GM23338 (cell line): ENCODE measurements around the gene COIL. TPM values are rescaled to one million over a fixed set of nuclear protein-coding genes. Genes with fewer than 3 reads are reported as not detected.

Experiments used
- ATAC-seq: fragments of 200-7000 bp; cut with Tn5 transposase; 3 replicates; pipeline ENCODE4 v1.9.1; 2020
- DNase-seq: peaks from one replicate; pipeline ENCODE4 v3.0.0-alpha.2; 2015; ENCODE audit warnings: low spot score
- H2AFZ ChIP-seq: fragments of 200-600 bp; sonication (generic); 2 replicates; pipeline ENCODE4 v1.8.0; 2016; ENCODE audit warnings: antibody characterized with exemption, mild to moderate bottlenecking, moderate library complexity
- H3F3A ChIP-seq: fragments of 200-600 bp; sonication (generic); replicated peaks from 2 replicates; pipeline ENCODE4 v1.8.0; 2017; ENCODE audit warnings: antibody characterized with exemption, mixed run types, low read depth
- H3K27ac ChIP-seq: fragments of 200-600 bp; sonication (generic); 2 replicates; pipeline ENCODE4 v1.6.1; 2016; ENCODE audit warnings: low read depth
- H3K27me3 ChIP-seq: fragments of 200-600 bp; sonication (generic); 2 replicates; pipeline ENCODE4 v1.8.0; 2016; ENCODE audit warnings: mild to moderate bottlenecking, mixed run types, moderate library complexity; ENCODE audit not compliant: insufficient read depth
- H3K36me3 ChIP-seq: fragments of 200-600 bp; sonication (generic); 2 replicates; pipeline ENCODE4 v1.8.0; 2016; ENCODE audit warnings: mild to moderate bottlenecking; ENCODE audit not compliant: insufficient read depth
- H3K4me1 ChIP-seq: fragments of 200-600 bp; sonication (generic); 2 replicates; pipeline ENCODE4 v1.8.0; 2016; ENCODE audit warnings: mild to moderate bottlenecking, moderate library complexity; ENCODE audit not compliant: insufficient read depth
- H3K4me2 ChIP-seq: fragments of 200-600 bp; sonication (generic); 2 replicates; pipeline ENCODE4 v1.7.1; 2017; ENCODE audit warnings: mixed run types
- H3K4me3 ChIP-seq: fragments of 200-600 bp; sonication (generic); 2 replicates; pipeline ENCODE4 v1.6.1; 2016; ENCODE audit warnings: mixed run types
- H3K79me2 ChIP-seq: fragments of 200-600 bp; sonication (generic); replicated peaks from 2 replicates; pipeline ENCODE4 v1.8.0; 2017; ENCODE audit warnings: mild to moderate bottlenecking; ENCODE audit not compliant: insufficient read depth
- H3K9me2 ChIP-seq: fragments of 200-600 bp; sonication (generic); 2 replicates; pipeline ENCODE4 v1.8.0; 2017; ENCODE audit not compliant: insufficient read depth
- H4K20me1 ChIP-seq: fragments of 200-600 bp; sonication (generic); replicated peaks from 2 replicates; pipeline ENCODE4 v1.8.0; 2017; ENCODE audit warnings: mild to moderate bottlenecking; ENCODE audit not compliant: insufficient read depth
- H3K27ac Mint-ChIP-seq: 2 replicates; pipeline ENCODE4 v1.8.0; 2020; ENCODE audit warnings: inconsistent platforms, mild to moderate bottlenecking, moderate library complexity, mixed read lengths
- H3K27me3 Mint-ChIP-seq: 3 replicates; pipeline ENCODE4 v1.8.0; 2022; ENCODE audit warnings: low read depth, mild to moderate bottlenecking, moderate library complexity, mixed read lengths, inconsistent platforms; ENCODE audit not compliant: insufficient read depth, poor library complexity
- H3K36me3 Mint-ChIP-seq: 3 replicates; pipeline ENCODE4 v1.8.0; 2021; ENCODE audit warnings: low read depth, mild to moderate bottlenecking, inconsistent platforms, moderate library complexity, mixed read lengths
- H3K4me1 Mint-ChIP-seq: 3 replicates; pipeline ENCODE4 v1.8.0; 2020; ENCODE audit warnings: mild to moderate bottlenecking, inconsistent platforms, mixed read lengths
- H3K4me3 Mint-ChIP-seq: 3 replicates; pipeline ENCODE4 v1.8.0; 2021; ENCODE audit warnings: moderate library complexity, mild to moderate bottlenecking, inconsistent platforms, mixed read lengths
- H3K9me3 Mint-ChIP-seq: 3 replicates; pipeline ENCODE4 v1.8.0; 2020; ENCODE audit warnings: moderate library complexity, mild to moderate bottlenecking, inconsistent platforms, mixed read lengths
- EZH2 ChIP-seq: fragments of 200-600 bp; sonication (generic); IDR thresholded peaks from one replicate; pipeline ENCODE4 v1.8.0; 2017; ENCODE audit warnings: antibody characterized with exemption, mild to moderate bottlenecking, low read depth; ENCODE audit not compliant: unreplicated experiment
- EZH2phosphoT487 ChIP-seq: fragments of 200-600 bp; sonication (generic); IDR thresholded peaks from one replicate; pipeline ENCODE4 v1.8.1; 2018; ENCODE audit warnings: antibody characterized with exemption; ENCODE audit not compliant: unreplicated experiment
- JUNB ChIP-seq: IDR thresholded peaks from one replicate; pipeline ENCODE4 v1.6.1; 2016; ENCODE audit warnings: antibody characterized with exemption; ENCODE audit not compliant: unreplicated experiment
- NANOG ChIP-seq: IDR thresholded peaks from 2 replicates; pipeline ENCODE4 v1.6.1; 2016; ENCODE audit warnings: antibody characterized with exemption, borderline replicate concordance
- STAT1 ChIP-seq: IDR thresholded peaks from one replicate; pipeline ENCODE4 v1.6.1; 2016; ENCODE audit warnings: antibody characterized with exemption; ENCODE audit not compliant: unreplicated experiment
- ZNF331 ChIP-seq: fragments of 250-450 bp; sonication (Bioruptor Pico); IDR thresholded peaks from 2 replicates; pipeline ENCODE4 v1.5.0; 2020; ENCODE audit warnings: low read depth, mild to moderate bottlenecking, moderate library complexity
- polyA plus RNA-seq: library from polyadenylated mRNA; unstranded; fragments of >200 nt; fragmentation: Nextera tagmentation; extraction: Ambion mirVana; gene quantifications from 2 replicates; pipeline ENCODE4 v1.2.1, GENCODE V29; 2016
- total RNA-seq: library from RNA; depleted of rRNA; stranded (reverse); fragments of >200 nt; shearing (Covaris generic); gene quantifications from 2 replicates; pipeline ENCODE4 v1.2.3, GENCODE V29; 2014
- TF ChIP-seq, protein P1 (sequence below): IDR thresholded peaks from 2 replicates; pipeline ENCODE4 v1.6.1; 2016; ENCODE audit warnings: antibody characterized with exemption
- TF ChIP-seq, protein P2 (sequence below): IDR thresholded peaks from one replicate; pipeline ENCODE4 v1.6.1; 2018; ENCODE audit warnings: antibody characterized with exemption; ENCODE audit not compliant: unreplicated experiment

COIL gene
- total and polyA plus RNA-seq, 2 experiments from 2014 or later: 18.5 to 32.2 TPM

DNA sequence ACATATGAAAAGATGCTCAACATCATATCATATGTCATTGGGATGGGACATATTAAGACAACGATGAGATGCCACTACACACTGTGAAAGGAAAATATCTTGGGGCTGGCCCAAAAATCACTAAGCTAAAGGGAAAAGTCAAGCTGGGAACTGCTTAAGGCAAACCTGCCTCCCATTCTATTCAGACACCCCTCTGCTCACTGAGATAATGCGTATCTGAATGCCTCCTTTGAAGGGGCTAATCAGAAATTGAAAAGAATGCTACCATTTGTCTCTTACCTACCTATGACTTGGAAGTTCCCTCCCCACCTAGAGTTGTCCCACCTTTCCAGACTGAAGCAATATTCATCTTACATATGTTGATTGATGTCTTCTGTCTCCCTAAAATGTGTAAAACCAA, 35.8 kb downstream of the COIL start (continued):
- no peak for TF ChIP-seq EZH2
- no peak for TF ChIP-seq NANOG
- no peak for TF ChIP-seq ZNF331 (CRISPR knock-in tag)
- no peak for TF ChIP-seq EZH2phosphoT487
- TF ChIP-seq, protein P1, sequence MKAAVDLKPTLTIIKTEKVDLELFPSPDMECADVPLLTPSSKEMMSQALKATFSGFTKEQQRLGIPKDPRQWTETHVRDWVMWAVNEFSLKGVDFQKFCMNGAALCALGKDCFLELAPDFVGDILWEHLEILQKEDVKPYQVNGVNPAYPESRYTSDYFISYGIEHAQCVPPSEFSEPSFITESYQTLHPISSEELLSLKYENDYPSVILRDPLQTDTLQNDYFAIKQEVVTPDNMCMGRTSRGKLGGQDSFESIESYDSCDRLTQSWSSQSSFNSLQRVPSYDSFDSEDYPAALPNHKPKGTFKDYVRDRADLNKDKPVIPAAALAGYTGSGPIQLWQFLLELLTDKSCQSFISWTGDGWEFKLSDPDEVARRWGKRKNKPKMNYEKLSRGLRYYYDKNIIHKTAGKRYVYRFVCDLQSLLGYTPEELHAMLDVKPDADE: no peak
- no peak for TF ChIP-seq JUNB

DNA sequence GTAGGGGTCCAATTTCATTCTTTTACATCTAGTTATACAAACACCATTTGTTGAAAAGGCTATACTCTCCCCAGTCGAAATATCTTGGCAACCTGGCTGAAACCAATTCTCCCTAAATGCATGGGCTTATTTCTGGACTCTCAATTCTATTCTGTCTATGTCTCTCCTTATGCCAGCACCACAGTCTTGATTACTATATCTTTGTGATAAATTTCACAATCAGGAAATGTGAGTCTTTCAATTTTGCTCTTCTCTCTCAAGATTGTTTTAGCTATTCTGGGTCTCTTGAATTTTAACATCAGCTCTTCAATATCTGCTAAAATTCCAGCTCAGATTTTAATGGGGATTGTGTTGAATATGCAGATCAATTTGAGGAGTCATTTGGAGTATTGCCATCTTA, 41.1 kb downstream of the COIL start:
- Histone ChIP-seq H3K4me3 (no peak overlapping the region), H3K27ac (no peak overlapping the region), H3K9me2 (0 out of 2 replicates have a peak, but pooled peaks cover 3% of the 10 kb centered on the region), H3K27me3 (peaks cover 15% of the 10 kb centered on the region), H3F3A (no peaks in the 10 kb centered on the region), H3K4me1 (peaks cover 10% of the 10 kb centered on the region), H3K79me2 (no peaks in the 10 kb centered on the region), H3K4me2 (no peak overlapping the region), H4K20me1 (no peaks in the 10 kb centered on the region), H3K36me3 (no peaks in the 10 kb centered on the region), H2AFZ (no peak overlapping the region)
- H3K9me3 Mint-ChIP-seq: peaks cover 9% of the 10 kb centered on the region; the same call in 1 of the 3 replicates
- no peak for DNase-seq
- TF ChIP-seq NANOG (no peak), STAT1 (no peak)
- TF ChIP-seq, protein P2, sequence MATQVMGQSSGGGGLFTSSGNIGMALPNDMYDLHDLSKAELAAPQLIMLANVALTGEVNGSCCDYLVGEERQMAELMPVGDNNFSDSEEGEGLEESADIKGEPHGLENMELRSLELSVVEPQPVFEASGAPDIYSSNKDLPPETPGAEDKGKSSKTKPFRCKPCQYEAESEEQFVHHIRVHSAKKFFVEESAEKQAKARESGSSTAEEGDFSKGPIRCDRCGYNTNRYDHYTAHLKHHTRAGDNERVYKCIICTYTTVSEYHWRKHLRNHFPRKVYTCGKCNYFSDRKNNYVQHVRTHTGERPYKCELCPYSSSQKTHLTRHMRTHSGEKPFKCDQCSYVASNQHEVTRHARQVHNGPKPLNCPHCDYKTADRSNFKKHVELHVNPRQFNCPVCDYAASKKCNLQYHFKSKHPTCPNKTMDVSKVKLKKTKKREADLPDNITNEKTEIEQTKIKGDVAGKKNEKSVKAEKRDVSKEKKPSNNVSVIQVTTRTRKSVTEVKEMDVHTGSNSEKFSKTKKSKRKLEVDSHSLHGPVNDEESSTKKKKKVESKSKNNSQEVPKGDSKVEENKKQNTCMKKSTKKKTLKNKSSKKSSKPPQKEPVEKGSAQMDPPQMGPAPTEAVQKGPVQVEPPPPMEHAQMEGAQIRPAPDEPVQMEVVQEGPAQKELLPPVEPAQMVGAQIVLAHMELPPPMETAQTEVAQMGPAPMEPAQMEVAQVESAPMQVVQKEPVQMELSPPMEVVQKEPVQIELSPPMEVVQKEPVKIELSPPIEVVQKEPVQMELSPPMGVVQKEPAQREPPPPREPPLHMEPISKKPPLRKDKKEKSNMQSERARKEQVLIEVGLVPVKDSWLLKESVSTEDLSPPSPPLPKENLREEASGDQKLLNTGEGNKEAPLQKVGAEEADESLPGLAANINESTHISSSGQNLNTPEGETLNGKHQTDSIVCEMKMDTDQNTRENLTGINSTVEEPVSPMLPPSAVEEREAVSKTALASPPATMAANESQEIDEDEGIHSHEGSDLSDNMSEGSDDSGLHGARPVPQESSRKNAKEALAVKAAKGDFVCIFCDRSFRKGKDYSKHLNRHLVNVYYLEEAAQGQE: no peak
- TF ChIP-seq, protein P1: no peak
- peaks cover 11% of the 10 kb centered on the region for H3K4me1 Mint-ChIP-seq
- H3K4me3 Mint-ChIP-seq: no peak overlapping the region
- no peak for ATAC-seq
- no peaks in the 10 kb centered on the region; the same call in none of the 3 replicates for H3K36me3 Mint-ChIP-seq
- H3K27ac Mint-ChIP-seq: no peak overlapping the region
- peaks cover 11% of the 10 kb centered on the region for H3K27me3 Mint-ChIP-seq
